A204.1 (cell line): Measurements from ENCODE around the gene CAPS.

ENCODE experiments used
- FAIRE-seq: peaks from 2 replicates; lab custom pipeline; 2012; peaks lifted over from hg19 to GRCh38; lab: Jason Lieb, UNC

The CAPS gene

GRCh38 chr19:5934774-5935472 is 20.9 kb downstream of the CAPS start:
- FAIRE-seq: no peak

- FAIRE-seq: no peak
Measured at GRCh38 chr19:5935473-5936291, 21.6 kb downstream of the CAPS start.

- FAIRE-seq: no peak
Measured at GRCh38 chr19:5936292-5936592, 22.2 kb downstream of the CAPS start.

GRCh38 chr19:5937550-5937949 is 23.5 kb downstream of the CAPS start:
- no peak for FAIRE-seq

- no peak for FAIRE-seq
Measured at GRCh38 chr19:5940260-5941208, 26.5 kb downstream of the CAPS start.

- no peak for FAIRE-seq
Measured at GRCh38 chr19:5941673-5942072, 27.6 kb downstream of the CAPS start.

GRCh38 chr19:5943045-5943444 is 29.0 kb downstream of the CAPS start:
- FAIRE-seq: no peak

GRCh38 chr19:5943623-5944022 is 29.6 kb downstream of the CAPS start:
- no peak for FAIRE-seq

- no peak for FAIRE-seq
Measured at GRCh38 chr19:5947435-5947834, 33.4 kb downstream of the CAPS start.

GRCh38 chr19:5948752-5949564 is 34.9 kb downstream of the CAPS start:
- FAIRE-seq: no peak

GRCh38 chr19:5949792-5950305 is 35.8 kb downstream of the CAPS start:
- no peak for FAIRE-seq

GRCh38 chr19:5950741-5951140 is 36.7 kb downstream of the CAPS start:
- no peak for FAIRE-seq

- FAIRE-seq: no peak
Measured at GRCh38 chr19:5951338-5951861, 37.3 kb downstream of the CAPS start.

GRCh38 chr19:5952193-5953029 is 38.4 kb downstream of the CAPS start:
- FAIRE-seq: no peak

GRCh38 chr19:5953030-5953589 is 39.1 kb downstream of the CAPS start:
- no peak for FAIRE-seq

- FAIRE-seq: no peak
Measured at GRCh38 chr19:5953680-5954213, 39.7 kb downstream of the CAPS start.

GRCh38 chr19:5954293-5954692 is 40.2 kb downstream of the CAPS start:
- FAIRE-seq: no peak

- FAIRE-seq: no peak
Measured at GRCh38 chr19:5955636-5955935, 41.5 kb downstream of the CAPS start.

- no peak for FAIRE-seq
Measured at GRCh38 chr19:5956323-5956722, 42.3 kb downstream of the CAPS start.

- FAIRE-seq: no peak
Measured at GRCh38 chr19:5956728-5957127, 42.7 kb downstream of the CAPS start.
